Mesenchymal stem cell (in vitro differentiated cells and primary cell): ENCODE results near the gene PHF5A.

Experiments
- DNase-seq: peaks from one replicate; pipeline ENCODE4 v3.0.0-alpha.2; 2013
- H2AFZ ChIP-seq: one replicate; pipeline ENCODE4 v1.6.1; 2013; ENCODE audit warnings: low read depth, mild to moderate bottlenecking, control low read depth, inconsistent platforms, low read length, moderate library complexity
- H2AK5ac ChIP-seq: 2 replicates; pipeline ENCODE4 v1.6.1; 2013; ENCODE audit warnings: low read length, moderate library complexity, mild to moderate bottlenecking, inconsistent platforms; ENCODE audit not compliant: severe bottlenecking
- H2BK120ac ChIP-seq: one replicate; pipeline ENCODE4 v1.6.1; 2013; ENCODE audit warnings: low read depth, mild to moderate bottlenecking, inconsistent platforms, low read length, moderate library complexity
- H2BK12ac ChIP-seq, 2 experiments: one replicate each; pipeline ENCODE4 v1.6.1; 2013; ENCODE audit warnings: inconsistent platforms in 2 of 2, low read length in 2 of 2, mild to moderate bottlenecking in 2 of 2, moderate library complexity in 2 of 2, control low read depth in 1 of 2
- H2BK15ac ChIP-seq: one replicate; pipeline ENCODE4 v1.6.1; 2013; ENCODE audit warnings: mild to moderate bottlenecking, low read depth, inconsistent platforms; ENCODE audit not compliant: poor library complexity, severe bottlenecking
- H2BK5ac ChIP-seq: 2 replicates; pipeline ENCODE4 v1.6.1; 2013; ENCODE audit warnings: low read depth, mild to moderate bottlenecking, low read length, control low read depth, inconsistent platforms; ENCODE audit not compliant: poor library complexity, severe bottlenecking
- H3K14ac ChIP-seq, 2 experiments: one replicate each; pipeline ENCODE4 v1.6.1; 2013; ENCODE audit warnings: inconsistent platforms in 2 of 2, low read length in 2 of 2, control low read depth in 1 of 2, mild to moderate bottlenecking in 1 of 2, moderate library complexity in 1 of 2
- H3K18ac ChIP-seq, 2 experiments: one replicate each; pipeline ENCODE4 v1.6.1; 2013; ENCODE audit warnings: inconsistent platforms in 2 of 2, low read length in 2 of 2, control low read depth in 1 of 2, low read depth in 1 of 2, mild to moderate bottlenecking in 1 of 2
- H3K23ac ChIP-seq, 2 experiments: one replicate each; pipeline ENCODE4 v1.6.1; 2013; ENCODE audit warnings: inconsistent platforms in 2 of 2, low read length in 2 of 2, mild to moderate bottlenecking in 2 of 2, moderate library complexity in 2 of 2, control low read depth in 1 of 2
- H3K27ac ChIP-seq: 2 replicates; pipeline ENCODE4 v1.5.1; 2013; ENCODE audit warnings: mild to moderate bottlenecking, moderate library complexity, low read length, control low read depth, inconsistent platforms; ENCODE audit not compliant: poor library complexity, severe bottlenecking
- H3K27me3 ChIP-seq, 2 experiments: 2 replicates each; pipeline versions ENCODE4 v1.6.1 to v1.7.0; 2013; ENCODE audit warnings: low read length in 2 of 2, mild to moderate bottlenecking in 2 of 2, moderate library complexity in 2 of 2, control low read depth in 1 of 2, inconsistent platforms in 1 of 2; ENCODE audit not compliant: control insufficient read depth in 1 of 2, insufficient read depth in 1 of 2
- H3K36me3 ChIP-seq, 2 experiments: 2 replicates each; pipeline versions ENCODE4 v1.6.1 to v1.7.0; 2013; ENCODE audit warnings: low read length in 2 of 2, control low read depth in 1 of 2, inconsistent platforms in 1 of 2, low read depth in 1 of 2, mild to moderate bottlenecking in 1 of 2; ENCODE audit not compliant: insufficient read depth in 2 of 2, control insufficient read depth in 1 of 2
- H3K4ac ChIP-seq, 2 experiments: one replicate each; pipeline ENCODE4 v1.6.1; 2013; ENCODE audit warnings: inconsistent platforms in 2 of 2, low read length in 2 of 2, mild to moderate bottlenecking in 2 of 2, moderate library complexity in 2 of 2, control low read depth in 1 of 2, low read depth in 1 of 2
- H3K4me1 ChIP-seq: 2 replicates; pipeline ENCODE4 v1.6.1; 2013; ENCODE audit warnings: low read depth, low read length, control low read depth; ENCODE audit not compliant: control insufficient read depth, insufficient read depth
- H3K4me2 ChIP-seq: 2 replicates; pipeline ENCODE4 v1.6.1; 2013; ENCODE audit warnings: low read length, mild to moderate bottlenecking, inconsistent platforms; ENCODE audit not compliant: poor library complexity, severe bottlenecking
- H3K4me3 ChIP-seq, 2 experiments: 2 replicates each; pipeline versions ENCODE4 v1.5.1 to v1.7.0; 2013; ENCODE audit warnings: low read length in 2 of 2, mild to moderate bottlenecking in 2 of 2, control low read depth in 1 of 2, low read depth in 1 of 2; ENCODE audit not compliant: insufficient read depth in 1 of 2
- H3K79me1 ChIP-seq: replicated peaks from 2 replicates; pipeline ENCODE4 v1.6.1; 2013; ENCODE audit warnings: mild to moderate bottlenecking, control low read depth, low read length, inconsistent platforms; ENCODE audit not compliant: poor library complexity, severe bottlenecking
- H3K9ac ChIP-seq: 2 replicates; pipeline ENCODE4 v1.7.0; 2013; ENCODE audit warnings: mild to moderate bottlenecking, low read length, moderate library complexity
- H3K9me3 ChIP-seq: 2 replicates; pipeline ENCODE4 v1.7.0; 2013; ENCODE audit warnings: mild to moderate bottlenecking, low read length; ENCODE audit not compliant: control insufficient read depth
- H4K8ac ChIP-seq: one replicate; pipeline ENCODE4 v1.6.1; 2013; ENCODE audit warnings: inconsistent platforms, mild to moderate bottlenecking, low read length, moderate library complexity
- H4K91ac ChIP-seq: one replicate; pipeline ENCODE4 v1.6.1; 2013; ENCODE audit warnings: mild to moderate bottlenecking, low read length, inconsistent platforms
- WGBS: methylation state at CpG from one replicate; pipeline ENCODE4 v1.1.7; 2013; ENCODE audit warnings: mixed read lengths; 5-methylcytosine and 5-hydroxymethylcytosine counted together

The PHF5A gene

DNA sequence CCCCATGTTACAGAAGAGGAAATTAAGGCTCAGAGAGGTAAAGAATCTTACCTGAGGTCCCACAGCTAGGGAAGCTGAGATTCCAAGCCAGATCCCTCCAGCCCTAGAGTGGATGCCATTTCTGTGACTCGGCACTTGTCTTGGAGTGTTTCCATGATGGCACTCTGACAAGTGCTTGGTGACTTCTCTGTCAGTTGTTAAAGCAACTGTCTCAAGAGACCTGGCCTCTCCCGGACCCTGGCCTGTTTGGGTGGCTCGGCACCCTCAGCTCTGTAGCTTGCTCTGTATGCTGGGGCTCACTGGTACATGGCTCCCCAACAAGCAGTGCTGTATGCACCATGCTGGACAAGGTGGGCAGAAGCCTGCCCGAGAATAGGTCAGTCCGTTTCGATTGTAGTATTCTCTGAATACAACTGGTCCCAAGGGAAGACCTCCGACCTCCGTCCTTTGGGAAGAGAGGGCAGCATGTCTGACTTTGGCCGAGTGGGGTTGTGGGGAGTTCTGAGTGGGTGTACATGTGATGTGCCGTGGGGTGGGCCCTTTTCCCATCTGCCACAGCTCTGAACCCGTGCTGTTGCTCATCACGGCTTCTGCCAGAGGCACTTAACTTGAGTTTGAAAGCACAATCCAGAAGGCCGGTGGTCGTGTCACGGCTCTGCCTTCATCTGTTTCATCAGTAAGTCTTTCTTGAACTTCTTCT is 12.8 kb upstream of the PHF5A start:
- Histone ChIP-seq H3K4me3 (no peak overlapping the region), H3K27ac (no peak overlapping the region), H3K36me3 (peaks cover 0 to 15% of the 10 kb centered on the region in 2 experiments), H3K4me2 (no peak overlapping the region), H2AK5ac (no peak overlapping the region), H3K79me1 (peaks cover 37% of the 10 kb centered on the region), H3K4ac (no peak overlapping the region), H2BK15ac (no peak overlapping the region), H2BK120ac (no peak overlapping the region), H3K4me1 (peaks cover 21% of the 10 kb centered on the region), H3K14ac (no peak overlapping the region), H3K27me3 (no peaks in the 10 kb centered on the region), H4K91ac (peak overlapping the region; percentile 2), H2BK5ac (no peak overlapping the region), H4K8ac (peak overlapping the region; percentile 5), H3K18ac (no peak overlapping the region), H3K9me3 (no peaks in the 10 kb centered on the region), H2AFZ (no peak overlapping the region), H2BK12ac (no peak overlapping the region), H3K23ac (no peak overlapping the region), H3K9ac (peak overlapping the region; percentile 74)
- WGBS = 92% methylated on average over 15 of the region's 15 CpGs
- no peak for DNase-seq

DNA sequence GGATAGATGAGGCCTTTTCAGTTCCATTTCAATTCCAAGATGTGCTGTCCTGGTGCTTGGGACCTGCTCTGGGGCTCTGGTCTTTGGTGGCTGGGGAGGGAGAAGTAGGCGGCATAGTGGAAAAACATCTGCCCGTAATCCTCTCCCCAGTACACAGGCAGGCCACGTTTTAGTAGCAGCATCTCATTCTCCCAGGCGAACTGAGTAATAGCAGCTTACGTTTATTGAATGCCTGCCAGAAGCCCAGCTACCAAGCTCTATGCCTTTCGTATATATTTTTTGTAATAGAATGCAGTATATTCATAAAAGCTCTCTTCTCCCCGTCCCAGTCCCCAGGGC is 11.9 kb upstream of the PHF5A start:
- Histone ChIP-seq H2AK5ac (no peak overlapping the region), H2BK15ac (no peak overlapping the region), H3K79me1 (peaks cover 36% of the 10 kb centered on the region), H3K14ac (no peak overlapping the region), H3K18ac (no peak overlapping the region), H3K9me3 (no peaks in the 10 kb centered on the region), H4K91ac (no peak overlapping the region), H3K4me3 (peak overlapping the region in 1 of 2 experiments; percentile 21), H3K27ac (no peak overlapping the region), H3K36me3 (peaks cover 0 to 15% of the 10 kb centered on the region in 2 experiments), H3K4me2 (no peak overlapping the region), H3K23ac (no peak overlapping the region), H2BK120ac (no peak overlapping the region), H2BK5ac (no peak overlapping the region), H3K9ac (peak overlapping the region; percentile 74), H3K4ac (peak overlapping the region in 1 of 2 experiments; percentile 13), H3K4me1 (peaks cover 22% of the 10 kb centered on the region), H2AFZ (no peak overlapping the region), H3K27me3 (no peaks in the 10 kb centered on the region), H2BK12ac (no peak overlapping the region), H4K8ac (no peak overlapping the region)
- no peak for DNase-seq
- 80% methylated on average over 3 of the region's 7 CpGs for WGBS

DNA sequence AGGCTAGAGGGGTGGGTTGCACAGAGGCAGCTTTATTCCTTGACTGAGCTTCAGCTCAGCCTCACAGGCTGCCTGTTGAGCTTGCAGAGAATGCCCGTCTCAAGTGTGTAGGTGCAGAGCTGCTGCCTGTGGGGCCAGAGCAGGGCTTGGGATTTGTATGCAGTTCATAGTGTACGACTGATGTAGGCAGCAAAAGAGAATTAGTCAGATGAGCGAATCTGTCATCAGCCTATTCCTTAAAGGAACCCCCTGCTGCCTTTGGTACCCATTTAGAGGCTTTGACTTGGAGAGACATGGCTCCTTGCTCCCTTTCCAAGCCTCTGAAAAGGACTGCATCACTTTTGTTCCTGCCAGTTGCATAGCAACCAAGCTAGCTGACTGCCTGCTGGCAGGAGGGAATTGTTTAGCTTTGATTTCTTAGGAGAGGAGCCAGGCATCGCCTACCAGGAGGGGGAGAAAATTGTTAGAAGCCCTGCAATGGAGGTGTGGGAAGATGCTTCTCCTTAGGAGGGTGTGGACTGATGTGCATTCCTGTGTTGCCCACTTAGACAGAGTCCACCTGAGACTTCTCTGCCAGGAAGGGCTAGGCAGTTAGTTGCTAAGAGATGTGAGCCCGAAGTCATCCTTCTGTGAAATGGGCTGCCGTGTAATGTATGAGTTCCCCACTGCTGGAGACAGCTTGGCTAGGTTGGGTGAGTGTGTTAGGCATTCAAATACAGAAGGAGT is 11.3 kb upstream of the PHF5A start:
- no peak overlapping the region for H2BK5ac ChIP-seq
- DNase-seq = peak; percentile 59

DNA sequence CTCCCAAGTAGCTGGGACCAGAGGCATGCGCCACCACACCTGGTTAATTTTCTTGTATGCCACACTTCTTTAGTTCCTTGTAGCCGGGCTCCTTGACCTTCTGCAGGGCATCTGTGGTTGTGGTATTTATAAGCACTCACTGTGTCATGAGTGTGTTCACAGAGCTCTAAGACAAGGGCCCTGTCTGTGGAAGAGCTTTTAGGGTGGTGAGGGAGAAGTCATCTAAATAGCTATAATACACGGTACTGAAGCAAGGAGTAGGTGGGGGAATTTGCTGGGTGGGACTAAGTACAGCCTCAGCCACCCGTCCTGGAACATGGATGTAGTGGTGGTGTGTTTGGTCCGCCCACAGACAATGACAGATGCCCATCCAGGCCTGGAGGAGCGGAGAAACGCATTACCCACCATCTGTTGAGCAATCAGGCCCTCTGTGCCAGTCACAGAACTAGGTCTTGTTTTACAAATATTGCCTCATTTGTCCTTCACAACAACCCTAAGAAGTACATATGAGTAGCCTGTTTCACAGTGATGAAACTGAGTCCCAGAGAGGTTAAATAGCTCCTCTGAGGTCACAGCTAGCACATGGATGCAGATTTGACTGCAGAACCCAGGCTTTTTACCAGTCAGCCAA is 10.5 kb upstream of the PHF5A start:
- Histone ChIP-seq H2BK5ac (no peak overlapping the region), H3K4me3 (no peak overlapping the region), H3K9ac (peak overlapping the region; percentile 74), H3K4ac (no peak overlapping the region), H3K9me3 (no peaks in the 10 kb centered on the region), H4K8ac (no peak overlapping the region), H3K23ac (no peak overlapping the region), H3K27me3 (no peaks in the 10 kb centered on the region), H3K4me2 (no peak overlapping the region), H3K36me3 (peaks cover 0 to 15% of the 10 kb centered on the region in 2 experiments), H3K4me1 (peaks cover 24% of the 10 kb centered on the region), H3K18ac (no peak overlapping the region), H4K91ac (peak overlapping the region; percentile 35), H3K79me1 (peaks cover 36% of the 10 kb centered on the region), H2BK120ac (no peak overlapping the region), H2BK12ac (no peak overlapping the region), H3K14ac (no peak overlapping the region), H2AFZ (no peak overlapping the region), H3K27ac (no peak overlapping the region), H2AK5ac (no peak overlapping the region), H2BK15ac (no peak overlapping the region)
- peak; percentile 52 for DNase-seq
- 94% methylated on average over 7 of the region's 7 CpGs for WGBS

More for the DNA sequence above, 11.3 kb upstream of the PHF5A start:
- Histone ChIP-seq H3K79me1 (peaks cover 36% of the 10 kb centered on the region), H3K4me2 (no peak overlapping the region), H3K27ac (no peak overlapping the region), H2AFZ (no peak overlapping the region), H2BK15ac (no peak overlapping the region), H3K9ac (peak overlapping the region; percentile 74), H2BK120ac (no peak overlapping the region), H3K9me3 (no peaks in the 10 kb centered on the region), H2BK12ac (no peak overlapping the region), H3K23ac (no peak overlapping the region), H3K36me3 (peaks cover 0 to 15% of the 10 kb centered on the region in 2 experiments), H4K91ac (no peak overlapping the region), H4K8ac (no peak overlapping the region), H3K14ac (no peak overlapping the region), H3K4me3 (peak overlapping the region in 1 of 2 experiments; percentile 21), H3K4me1 (peaks cover 24% of the 10 kb centered on the region), H3K4ac (peak overlapping the region in 1 of 2 experiments; percentile 13), H3K18ac (no peak overlapping the region), H3K27me3 (no peaks in the 10 kb centered on the region), H2AK5ac (no peak overlapping the region)
- 93% methylated on average over 6 of the region's 6 CpGs for WGBS
